GM19023 (cell line): Measurements from ENCODE around the gene PLOD3.

ENCODE experiments used
- ATAC-seq: cut with Tn5 transposase; IDR thresholded peaks from one replicate; pipeline ENCODE4 v1.9.1; 2021; ENCODE audit warnings: mild to moderate bottlenecking, moderate library complexity; ENCODE audit not compliant: unreplicated experiment

PLOD3 gene

DNA sequence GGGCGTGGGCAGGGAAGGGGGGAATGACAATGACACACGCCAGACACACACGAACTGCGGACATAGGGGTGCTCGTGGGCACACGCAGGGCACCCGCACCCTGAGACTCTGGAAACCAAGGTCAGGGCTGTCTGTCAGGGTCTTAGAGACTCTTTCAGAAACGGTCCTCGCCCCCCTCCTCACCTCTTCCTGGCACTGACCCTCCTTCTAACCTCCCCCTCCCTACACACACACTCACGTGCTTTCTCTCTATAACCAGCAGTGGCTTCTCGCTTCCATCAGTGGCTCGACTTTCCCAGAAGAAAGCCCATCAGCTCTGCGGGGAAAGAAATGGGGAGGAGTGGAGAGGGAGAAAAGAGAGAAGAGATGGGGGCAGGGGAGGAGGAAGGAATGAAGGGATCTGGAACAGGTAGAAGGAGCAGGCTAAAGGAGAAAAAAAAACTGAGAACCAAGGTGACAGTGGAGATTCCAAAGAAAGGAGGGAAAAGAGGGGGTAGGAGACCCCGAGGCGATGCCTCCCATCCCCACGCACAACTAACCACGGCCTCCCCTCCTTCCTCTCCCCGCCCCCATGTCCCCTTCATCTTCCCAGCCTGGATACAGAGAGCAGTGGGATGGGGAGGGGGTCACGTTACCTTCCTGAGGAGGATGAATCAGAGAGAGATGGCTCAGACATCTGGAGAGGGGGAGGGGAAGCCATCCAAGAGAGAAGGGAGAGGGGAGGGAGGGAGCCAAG lies 50.3 kb downstream of the PLOD3 start:
- no peak for ATAC-seq

GRCh38 chr7:101166648-101166908 lies 50.8 kb downstream of the PLOD3 start:
- no peak for ATAC-seq

- no peak for ATAC-seq
These were observed 51.3 kb downstream of the PLOD3 start for GRCh38 chr7:101165958-101166647.

GRCh38 chr7:101165075-101165957 lies 52.1 kb downstream of the PLOD3 start, which contains the start of gene VGF:
Gene VGF (minus strand): TSS chr7:101165569. CDS start chr7:101164843, 726 bp downstream.
- peak; percentile 67 for ATAC-seq

- no peak for ATAC-seq
These were observed 53.1 kb downstream of the PLOD3 start for GRCh38 chr7:101164071-101164840.

DNA sequence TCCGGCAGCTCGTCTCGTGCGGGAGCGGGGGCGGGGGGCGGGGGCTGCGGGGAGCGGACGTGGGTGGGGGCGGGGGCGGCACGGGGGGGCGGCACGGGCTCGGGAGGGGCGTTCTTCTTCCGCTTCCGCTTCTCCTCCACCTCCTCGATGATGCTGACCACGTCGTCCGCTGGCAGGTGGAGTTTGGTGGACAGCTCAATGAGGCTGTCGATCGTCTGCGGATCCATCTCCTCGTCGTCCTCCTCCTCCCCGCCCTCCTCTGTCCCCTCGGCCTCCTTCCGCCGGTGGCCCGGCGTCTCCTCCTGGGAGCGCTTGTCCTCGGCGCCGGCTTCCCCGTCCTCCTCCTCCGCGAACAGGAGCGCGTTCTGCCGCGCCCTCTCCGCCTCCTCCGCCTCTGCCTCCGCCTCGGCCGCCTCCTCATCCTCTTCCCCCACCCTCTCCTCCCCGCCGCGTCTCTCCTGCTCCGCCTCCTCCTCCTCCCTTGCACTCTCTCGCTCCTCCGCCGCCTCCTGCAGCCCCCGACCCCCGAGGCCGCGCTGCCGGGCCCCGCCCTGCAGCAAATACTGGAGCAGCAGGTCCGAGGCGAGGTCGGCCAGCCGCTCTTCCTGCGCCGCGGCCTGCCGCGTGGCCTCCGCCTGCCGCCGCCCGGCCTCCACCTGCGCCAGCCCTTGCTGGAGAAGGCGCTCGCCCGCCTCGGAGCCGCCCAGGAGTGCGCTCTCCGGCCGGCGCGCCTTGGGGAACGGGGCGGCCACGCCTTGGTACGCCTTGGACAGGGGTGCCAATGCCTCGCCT lies 53.9 kb downstream of the PLOD3 start:
- ATAC-seq, result no peak

- ATAC-seq, result no peak
These were observed 54.7 kb downstream of the PLOD3 start for GRCh38 chr7:101162551-101163278.

DNA sequence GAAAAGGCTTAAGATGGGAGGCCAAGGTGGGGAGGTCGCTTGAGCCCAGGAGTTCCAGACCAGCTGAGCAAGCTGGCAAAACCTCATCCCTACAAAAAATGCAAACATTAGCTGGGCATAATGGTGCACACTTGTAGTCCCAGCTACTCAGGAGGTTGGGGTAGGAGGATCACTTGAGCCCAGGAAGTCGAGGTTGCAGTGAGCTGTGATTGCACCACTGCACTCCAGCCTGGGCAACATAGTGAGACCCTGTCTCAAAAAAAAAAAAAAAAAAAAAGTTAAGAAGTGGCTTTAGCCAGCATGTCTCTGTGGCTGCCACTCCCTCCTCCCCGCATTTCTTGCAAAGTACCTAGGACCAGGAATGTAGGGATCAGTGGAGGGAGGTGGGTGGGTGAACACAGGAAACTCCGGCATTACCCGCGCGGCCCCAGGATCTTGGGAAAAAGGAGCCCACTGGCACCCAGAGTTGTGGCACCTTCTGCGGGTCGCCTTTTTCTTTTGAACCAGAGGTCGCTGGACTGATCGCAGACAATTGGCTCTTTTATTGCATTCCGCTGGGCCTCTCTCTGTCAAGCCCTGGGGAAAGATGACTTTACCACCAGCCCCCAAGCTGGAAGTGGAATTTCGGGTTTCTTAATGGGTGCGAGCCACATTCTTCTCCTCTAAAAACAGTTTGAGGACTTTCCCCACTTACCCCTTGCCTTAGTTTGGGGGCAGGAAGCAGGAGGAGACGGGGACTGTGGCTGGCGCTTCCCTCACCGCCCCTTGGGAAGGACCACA lies 55.5 kb downstream of the PLOD3 start:
- ATAC-seq, result no peak

DNA sequence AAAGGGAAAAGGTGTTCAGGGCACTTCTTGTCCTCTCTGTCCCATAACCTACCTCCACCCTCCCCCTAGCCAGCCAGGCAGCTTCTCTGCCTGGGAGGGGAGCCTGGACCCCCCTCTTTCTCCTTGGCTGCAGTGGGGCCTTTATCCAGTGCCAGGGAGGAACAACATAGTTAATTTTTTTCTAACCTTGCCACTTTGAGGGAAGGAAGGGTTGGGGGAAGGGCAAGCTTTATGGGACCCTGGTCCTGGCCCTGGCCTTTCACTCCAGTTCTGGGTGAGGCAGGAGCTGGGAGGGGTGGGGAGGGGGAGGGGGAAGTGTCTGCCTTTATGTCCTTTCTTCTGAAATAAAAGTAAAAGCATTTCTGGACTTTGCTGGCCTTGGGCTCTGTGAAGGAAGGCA lies 56.5 kb downstream of the PLOD3 start:
- ATAC-seq, result no peak

DNA sequence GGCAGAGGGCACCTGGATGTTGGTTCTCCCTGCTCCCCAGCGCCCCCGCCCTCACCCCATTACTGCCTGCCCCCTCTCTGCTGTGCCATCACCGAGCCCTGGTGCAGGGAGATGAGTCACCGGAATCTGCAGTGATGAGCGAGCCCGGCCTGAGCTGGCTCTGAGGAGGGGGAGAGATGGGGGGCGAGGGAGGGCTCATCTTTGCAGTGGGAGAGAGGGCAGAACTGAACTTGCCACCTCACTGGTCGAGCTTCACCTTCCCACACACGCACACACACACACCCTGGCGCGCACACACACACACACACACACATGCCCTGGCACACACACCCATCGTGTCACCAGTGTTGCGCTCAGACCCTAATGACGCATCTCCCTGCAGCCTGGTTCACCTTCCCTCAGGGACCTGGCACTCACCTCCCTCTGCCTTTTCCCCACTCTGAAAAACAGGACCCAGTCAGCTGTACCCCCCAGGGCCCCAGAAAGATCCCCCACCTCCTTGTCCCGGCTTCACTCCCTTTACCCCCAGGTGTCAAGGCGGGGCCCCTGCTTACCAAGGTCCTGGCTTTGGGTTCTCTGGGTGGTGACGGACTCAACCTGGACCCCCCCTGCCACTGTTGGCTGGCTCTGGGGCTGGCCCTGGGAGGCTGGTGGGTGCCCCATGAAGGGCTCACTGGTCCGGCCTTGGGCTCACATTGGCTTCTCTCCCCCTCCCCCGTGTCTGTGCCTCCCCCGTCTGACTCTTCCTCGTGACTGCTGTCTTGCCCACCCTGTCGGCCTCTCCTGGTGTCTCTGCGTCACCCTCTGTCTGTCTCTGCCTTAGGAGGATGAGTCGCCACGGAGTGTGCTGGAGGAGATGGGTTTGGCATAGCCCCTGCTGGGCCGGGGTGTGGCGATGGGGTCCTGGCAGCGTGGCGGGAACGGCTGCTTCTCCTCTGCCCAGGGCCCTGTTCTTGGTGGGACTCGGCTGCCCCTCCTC lies 57.4 kb downstream of the PLOD3 start:
- ATAC-seq, result no peak

GRCh38 chr7:101156866-101157589 lies 60.4 kb downstream of the PLOD3 start:
- no peak for ATAC-seq

- ATAC-seq, result no peak
These were observed 61.1 kb downstream of the PLOD3 start for GRCh38 chr7:101156277-101156676.
